HepG2 (cell line): Measurements from ENCODE around the gene ECT2. TPM values are rescaled to one million over a fixed set of nuclear protein-coding genes. Genes with fewer than 3 reads are reported as not detected.

Experiments
- ETV5 ChIP-seq: IDR thresholded peaks from 2 replicates; pipeline ENCODE4 v1.6.1; 2018; ENCODE audit warnings: missing biosample characterization, missing genetic modification reagents, inconsistent platforms, borderline replicate concordance
- GATAD1 ChIP-seq: IDR thresholded peaks from 2 replicates; pipeline ENCODE4 v1.6.1; 2016; ENCODE audit warnings: missing genetic modification reagents, missing compliant biosample characterization
- JDP2 ChIP-seq: sonication (generic); formaldehyde crosslinking; IDR thresholded peaks from 2 replicates; pipeline ENCODE4 v1.8.1; 2022; ENCODE audit warnings: missing genetic modification reagents, borderline replicate concordance
- KAT7 ChIP-seq: IDR thresholded peaks from 2 replicates; pipeline ENCODE4 v1.6.1; 2018; ENCODE audit warnings: borderline replicate concordance, missing compliant biosample characterization
- MXD4 ChIP-seq: IDR thresholded peaks from 2 replicates; pipeline ENCODE4 v1.6.1; 2016; ENCODE audit warnings: mild to moderate bottlenecking, missing biosample characterization, missing genetic modification reagents
- SNAI1 ChIP-seq: sonication (generic); formaldehyde crosslinking; IDR thresholded peaks from 2 replicates; pipeline ENCODE4 v1.5.0; 2020; ENCODE audit warnings: mild to moderate bottlenecking, missing genetic modification reagents, borderline replicate concordance
- SYNCRIP ChIP-seq: fragments of 200-400 bp; formaldehyde crosslinking; IDR thresholded peaks from 2 replicates; pipeline ENCODE4 v1.6.1; 2018; ENCODE audit warnings: mild to moderate bottlenecking, low read depth, low read length; ENCODE audit not compliant: insufficient read depth
- ZNF280D ChIP-seq: sonication (generic); formaldehyde crosslinking; IDR thresholded peaks from 2 replicates; pipeline ENCODE4 v1.5.1; 2020; ENCODE audit warnings: mild to moderate bottlenecking, missing genetic modification reagents
- ZNF556 ChIP-seq: sonication (generic); formaldehyde crosslinking; IDR thresholded peaks from 2 replicates; pipeline ENCODE4 v1.4.0; 2020; ENCODE audit warnings: mild to moderate bottlenecking, missing genetic modification reagents, borderline replicate concordance
- ZNF557 ChIP-seq: sonication (generic); formaldehyde crosslinking; IDR thresholded peaks from 2 replicates; pipeline ENCODE4 v1.4.0; 2020; ENCODE audit warnings: missing genetic modification reagents
- ZNF558 ChIP-seq: sonication (generic); formaldehyde crosslinking; IDR thresholded peaks from 2 replicates; pipeline ENCODE4 v1.9.0; 2022; ENCODE audit warnings: mild to moderate bottlenecking, missing genetic modification reagents, borderline replicate concordance
- polyA plus RNA-seq, 8 experiments: library from polyadenylated mRNA; depleted of rRNA in 3 of 8; stranded (reverse) in 7 of 8; unstranded in 1 of 8; fragments of >200 nt; fragmentation: Illumina TruSeq in 4 of 8; extraction: Trizol in 4 of 8; gene quantifications; 2 replicates each; pipeline versions ENCODE4 v1.2.1 to v1.2.3, GENCODE V29; 2011 to 2016; ENCODE audit warnings: low read depth in 4 of 8, missing spikeins in 1 of 8, mixed read lengths in 1 of 8; ENCODE audit not compliant: insufficient read depth in 1 of 8
- total RNA-seq, 5 experiments: library from RNA; depleted of rRNA; stranded (reverse); fragments of >200 nt; fragmentation: Illumina TruSeq; extraction: Trizol; gene quantifications; 2 replicates each; pipeline ENCODE4 v1.2.3, GENCODE V29; 2016; ENCODE audit warnings: low read depth in 1 of 5
- TF ChIP-seq, protein P1 (sequence below): IDR thresholded peaks from 2 replicates; pipeline ENCODE4 v1.6.1; 2018; ENCODE audit warnings: missing genetic modification reagents, mild to moderate bottlenecking, missing compliant biosample characterization
- TF ChIP-seq, protein P2 (sequence below): IDR thresholded peaks from 2 replicates; pipeline ENCODE4 v1.6.1; 2016; ENCODE audit warnings: missing compliant biosample characterization, missing genetic modification reagents, borderline replicate concordance
- TF ChIP-seq, protein P3 (sequence below), 2 experiments: sonication (generic) in 1 of 2; formaldehyde crosslinking in 1 of 2; IDR thresholded peaks; 2 replicates each; pipeline versions ENCODE4 v1.5.1 to v1.6.1; 2011 to 2020; ENCODE audit warnings: borderline replicate concordance in 1 of 2, low read depth in 1 of 2, low read length in 1 of 2, mild to moderate bottlenecking in 1 of 2, missing genetic modification reagents in 1 of 2, moderate library complexity in 1 of 2

The ECT2 gene
- total and polyA plus RNA-seq, 2 of the 13 experiments (the other 11 are each of a cell fraction or from before 2014, with no cell fraction given), result 21.6 to 52.0 TPM

- 0 out of 2 replicates have a peak, but pooled peaks have one; percentile 19 for TF ChIP-seq ZNF280D (CRISPR knock-in tag)
- no peak for TF ChIP-seq GATAD1
- TF ChIP-seq, protein P1, sequence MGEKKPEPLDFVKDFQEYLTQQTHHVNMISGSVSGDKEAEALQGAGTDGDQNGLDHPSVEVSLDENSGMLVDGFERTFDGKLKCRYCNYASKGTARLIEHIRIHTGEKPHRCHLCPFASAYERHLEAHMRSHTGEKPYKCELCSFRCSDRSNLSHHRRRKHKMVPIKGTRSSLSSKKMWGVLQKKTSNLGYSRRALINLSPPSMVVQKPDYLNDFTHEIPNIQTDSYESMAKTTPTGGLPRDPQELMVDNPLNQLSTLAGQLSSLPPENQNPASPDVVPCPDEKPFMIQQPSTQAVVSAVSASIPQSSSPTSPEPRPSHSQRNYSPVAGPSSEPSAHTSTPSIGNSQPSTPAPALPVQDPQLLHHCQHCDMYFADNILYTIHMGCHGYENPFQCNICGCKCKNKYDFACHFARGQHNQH, result no peak
- no peak for TF ChIP-seq SYNCRIP
- TF ChIP-seq ETV5 (CRISPR knock-in tag), result no peak
- no peak for TF ChIP-seq JDP2 (CRISPR knock-in tag)
- no peak for TF ChIP-seq ZNF557 (CRISPR knock-in tag)
- TF ChIP-seq ZNF556 (CRISPR knock-in tag), result no peak
- TF ChIP-seq SNAI1 (CRISPR knock-in tag), result no peak
- TF ChIP-seq, protein P2, sequence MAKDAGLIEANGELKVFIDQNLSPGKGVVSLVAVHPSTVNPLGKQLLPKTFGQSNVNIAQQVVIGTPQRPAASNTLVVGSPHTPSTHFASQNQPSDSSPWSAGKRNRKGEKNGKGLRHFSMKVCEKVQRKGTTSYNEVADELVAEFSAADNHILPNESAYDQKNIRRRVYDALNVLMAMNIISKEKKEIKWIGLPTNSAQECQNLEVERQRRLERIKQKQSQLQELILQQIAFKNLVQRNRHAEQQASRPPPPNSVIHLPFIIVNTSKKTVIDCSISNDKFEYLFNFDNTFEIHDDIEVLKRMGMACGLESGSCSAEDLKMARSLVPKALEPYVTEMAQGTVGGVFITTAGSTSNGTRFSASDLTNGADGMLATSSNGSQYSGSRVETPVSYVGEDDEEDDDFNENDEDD (CRISPR knock-in tag), result no peak
- TF ChIP-seq, protein P3, sequence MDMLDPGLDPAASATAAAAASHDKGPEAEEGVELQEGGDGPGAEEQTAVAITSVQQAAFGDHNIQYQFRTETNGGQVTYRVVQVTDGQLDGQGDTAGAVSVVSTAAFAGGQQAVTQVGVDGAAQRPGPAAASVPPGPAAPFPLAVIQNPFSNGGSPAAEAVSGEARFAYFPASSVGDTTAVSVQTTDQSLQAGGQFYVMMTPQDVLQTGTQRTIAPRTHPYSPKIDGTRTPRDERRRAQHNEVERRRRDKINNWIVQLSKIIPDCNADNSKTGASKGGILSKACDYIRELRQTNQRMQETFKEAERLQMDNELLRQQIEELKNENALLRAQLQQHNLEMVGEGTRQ (IDR thresholded peaks at IDR 0.05; ENCODE audit: low read depth, low read length), result no peak
- TF ChIP-seq, protein P3 (CRISPR knock-in tag; IDR thresholded peaks at IDR 0.05; ENCODE audit: borderline replicate concordance), result no peak
- TF ChIP-seq MXD4, result no peak
- no peak for TF ChIP-seq KAT7 (CRISPR knock-in tag)
- no peak for TF ChIP-seq ZNF558 (CRISPR knock-in tag)
Measured at GRCh38 chr3:172708921-172709773, 41.4 kb upstream of the ECT2 start (continued).
